Cardiac muscle cell (in vitro differentiated cells and primary cell): ENCODE measurements around the gene CDT1. TPM values are rescaled to one million over a fixed set of nuclear protein-coding genes. Genes with fewer than 3 reads are reported as not detected.

Experiments
- DNase-seq, 2 donors: peaks; one replicate each; pipeline versions ENCODE4 v3.0.0 to v3.0.0-alpha.2; 2010 to 2017; ENCODE audit warnings: low read depth in 1 of 2, low spot score in 1 of 2
- H3K27ac ChIP-seq: fragments of 200-600 bp; sonication (generic); 2 replicates; pipeline ENCODE4 v1.5.1; 2016
- H3K27me3 ChIP-seq: fragments of 200-600 bp; sonication (generic); 2 replicates; pipeline ENCODE4 v1.6.0; 2016; ENCODE audit warnings: control low read depth
- H3K36me3 ChIP-seq: fragments of 200-600 bp; sonication (generic); 2 replicates; pipeline ENCODE4 v1.5.1; 2016; ENCODE audit warnings: control low read depth
- H3K4me1 ChIP-seq: fragments of 200-600 bp; sonication (generic); 2 replicates; pipeline ENCODE4 v1.8.1; 2017; ENCODE audit warnings: low read depth, mild to moderate bottlenecking, mixed run types
- H3K4me3 ChIP-seq: fragments of 200-600 bp; sonication (generic); 2 replicates; pipeline ENCODE4 v1.5.1; 2016; ENCODE audit warnings: mild to moderate bottlenecking
- H3K9me3 ChIP-seq: fragments of 200-600 bp; sonication (generic); 2 replicates; pipeline ENCODE4 v1.5.1; 2017; ENCODE audit warnings: low read depth, mild to moderate bottlenecking, control low read depth
- CTCF ChIP-seq: IDR thresholded peaks from 2 replicates; pipeline ENCODE4 v1.5.1; 2012; ENCODE audit warnings: low read depth, mild to moderate bottlenecking, low read length
- polyA plus RNA-seq: library from polyadenylated mRNA; unstranded; fragments of >200 nt; fragmentation: Nextera tagmentation; extraction: Ambion mirVana; gene quantifications from 2 replicates; pipeline ENCODE4 v1.2.1, GENCODE V29; 2016
- total RNA-seq: library from RNA; depleted of rRNA; stranded (reverse); fragments of >200 nt; gene quantifications from 2 replicates; pipeline ENCODE4 v1.2.3, GENCODE V29; 2016

CDT1 gene
- total and polyA plus RNA-seq, 2 experiments from 2014 or later = 17.9 to 29.6 TPM

- H3K9me3 ChIP-seq = no peaks in the 10 kb centered on the region
- no peaks in the 10 kb centered on the region for H3K27me3 ChIP-seq
- H3K4me3 ChIP-seq = no peak overlapping the region
- no peak for TF ChIP-seq CTCF
- H3K4me1 ChIP-seq = peaks cover 4% of the 10 kb centered on the region
- H3K27ac ChIP-seq = no peak overlapping the region
- DNase-seq = no peak
- H3K36me3 ChIP-seq = peaks cover 10% of the 10 kb centered on the region
These were observed 2.4 kb downstream of the CDT1 start for GRCh38 chr16:88805887-88806393.

GRCh38 chr16:88806491-88807111, 3.0 kb downstream of the CDT1 start:
- Histone ChIP-seq H3K27ac (no peak overlapping the region), H3K36me3 (peaks cover 10% of the 10 kb centered on the region), H3K4me1 (peaks cover 4% of the 10 kb centered on the region), H3K27me3 (no peaks in the 10 kb centered on the region), H3K4me3 (no peak overlapping the region), H3K9me3 (no peaks in the 10 kb centered on the region)
- no peak for DNase-seq
- TF ChIP-seq CTCF = no peak

GRCh38 chr16:88807142-88807625, 3.6 kb downstream of the CDT1 start:
- Histone ChIP-seq H3K4me3 (no peak overlapping the region), H3K36me3 (peaks cover 10% of the 10 kb centered on the region), H3K27me3 (no peaks in the 10 kb centered on the region), H3K9me3 (no peaks in the 10 kb centered on the region), H3K27ac (no peak overlapping the region), H3K4me1 (peaks cover 4% of the 10 kb centered on the region)
- no peak for DNase-seq
- no peak for TF ChIP-seq CTCF

GRCh38 chr16:88807626-88808453, 4.3 kb downstream of the CDT1 start:
- Histone ChIP-seq H3K9me3 (no peaks in the 10 kb centered on the region), H3K27ac (no peak overlapping the region), H3K4me3 (no peak overlapping the region), H3K36me3 (peaks cover 10% of the 10 kb centered on the region), H3K4me1 (peaks cover 9% of the 10 kb centered on the region), H3K27me3 (no peaks in the 10 kb centered on the region)
- no peak for DNase-seq
- no peak for TF ChIP-seq CTCF

GRCh38 chr16:88809068-88809675, 5.6 kb downstream of the CDT1 start:
- Histone ChIP-seq H3K4me3 (no peak overlapping the region), H3K9me3 (no peaks in the 10 kb centered on the region), H3K4me1 (peaks cover 9% of the 10 kb centered on the region), H3K36me3 (peaks cover 10% of the 10 kb centered on the region), H3K27ac (no peak overlapping the region), H3K27me3 (no peaks in the 10 kb centered on the region)
- no peak for DNase-seq
- TF ChIP-seq CTCF = no peak
